ENCODE data around the gene SND1.

Gene SND1

DNA sequence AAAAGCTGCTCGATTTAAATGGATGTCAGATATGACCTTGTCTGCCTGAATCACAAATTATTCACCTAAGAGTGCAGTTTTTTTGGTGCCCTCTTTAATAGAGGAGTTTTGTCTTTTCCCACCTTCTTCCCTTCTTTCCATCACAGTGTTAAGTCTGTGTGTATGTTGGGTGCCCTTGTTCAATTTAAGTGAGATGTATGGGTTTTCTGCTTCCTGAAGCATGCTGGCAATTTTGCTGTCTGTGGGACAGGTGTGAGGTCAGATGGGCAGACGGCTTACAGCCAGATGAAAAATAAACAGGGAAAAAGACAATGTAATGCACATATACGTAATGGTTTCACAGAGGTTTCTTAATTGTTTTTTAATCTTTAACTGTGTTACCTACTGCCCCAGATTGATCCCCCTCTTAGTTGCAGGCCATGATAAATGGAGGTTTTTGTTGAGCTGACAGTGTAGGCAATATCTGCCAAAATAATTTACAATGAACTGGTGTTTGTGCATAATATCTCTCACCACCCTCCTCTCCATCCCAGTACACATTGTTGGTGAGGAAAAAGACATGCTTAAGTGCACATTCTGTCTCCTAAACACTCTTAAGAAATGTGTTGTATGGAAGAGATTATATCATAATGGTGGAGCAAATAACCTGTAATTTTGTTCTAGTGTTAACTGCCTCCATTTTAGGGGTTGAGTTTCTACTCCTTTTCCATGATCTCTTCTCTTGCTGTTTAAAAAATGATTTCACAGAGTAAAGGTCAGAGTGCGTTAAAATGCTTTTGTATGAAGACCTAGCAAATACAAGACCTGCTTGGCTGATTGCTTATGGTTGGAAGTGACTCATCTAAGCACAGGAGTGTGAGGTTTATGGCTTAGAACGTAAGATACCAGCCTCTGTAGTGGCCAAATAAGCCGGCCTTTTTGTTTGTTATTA is 255.4 kb downstream of the SND1 start:
- POLR2A ChIA-PET: no interaction called here
- DNase-seq (ENCODE audit: extremely low spot score): no peak
- TF ChIP-seq TARDBP (IDR thresholded peaks at IDR 0.05) (no peak), CTBP1 (IDR thresholded peaks at IDR 0.05; ENCODE audit: borderline replicate concordance) (no peak), NFRKB (IDR thresholded peaks at IDR 0.05) (no peak), FOXM1 (IDR thresholded peaks at IDR 0.05; ENCODE audit: borderline replicate concordance) (no peak), ELF4 (IDR thresholded peaks at IDR 0.05) (no peak), SP1 (IDR thresholded peaks at IDR 0.05) (no peak), ARNT (IDR thresholded peaks at IDR 0.05) (no peak), FOXK2 (IDR thresholded peaks at IDR 0.05) (no peak), HDGF (IDR thresholded peaks at IDR 0.05; ENCODE audit: borderline replicate concordance) (no peak), SUZ12 (IDR thresholded peaks at IDR 0.05) (no peak), LEF1 (IDR thresholded peaks at IDR 0.05; ENCODE audit: borderline replicate concordance) (no peak), ZNF384 (IDR thresholded peaks at IDR 0.05) (no peak), BHLHE40 (IDR thresholded peaks at IDR 0.05; ENCODE audit: borderline replicate concordance) (no peak), L3MBTL2 (conservative IDR thresholded peaks at IDR 0.05) (no peak), FOXA1 (IDR thresholded peaks at IDR 0.05) (no peak)
- TF ChIP-seq, protein P1, sequence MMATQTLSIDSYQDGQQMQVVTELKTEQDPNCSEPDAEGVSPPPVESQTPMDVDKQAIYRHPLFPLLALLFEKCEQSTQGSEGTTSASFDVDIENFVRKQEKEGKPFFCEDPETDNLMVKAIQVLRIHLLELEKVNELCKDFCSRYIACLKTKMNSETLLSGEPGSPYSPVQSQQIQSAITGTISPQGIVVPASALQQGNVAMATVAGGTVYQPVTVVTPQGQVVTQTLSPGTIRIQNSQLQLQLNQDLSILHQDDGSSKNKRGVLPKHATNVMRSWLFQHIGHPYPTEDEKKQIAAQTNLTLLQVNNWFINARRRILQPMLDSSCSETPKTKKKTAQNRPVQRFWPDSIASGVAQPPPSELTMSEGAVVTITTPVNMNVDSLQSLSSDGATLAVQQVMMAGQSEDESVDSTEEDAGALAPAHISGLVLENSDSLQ (IDR thresholded peaks at IDR 0.05): no peak
- CTCF ChIA-PET: no interaction called here

DNA sequence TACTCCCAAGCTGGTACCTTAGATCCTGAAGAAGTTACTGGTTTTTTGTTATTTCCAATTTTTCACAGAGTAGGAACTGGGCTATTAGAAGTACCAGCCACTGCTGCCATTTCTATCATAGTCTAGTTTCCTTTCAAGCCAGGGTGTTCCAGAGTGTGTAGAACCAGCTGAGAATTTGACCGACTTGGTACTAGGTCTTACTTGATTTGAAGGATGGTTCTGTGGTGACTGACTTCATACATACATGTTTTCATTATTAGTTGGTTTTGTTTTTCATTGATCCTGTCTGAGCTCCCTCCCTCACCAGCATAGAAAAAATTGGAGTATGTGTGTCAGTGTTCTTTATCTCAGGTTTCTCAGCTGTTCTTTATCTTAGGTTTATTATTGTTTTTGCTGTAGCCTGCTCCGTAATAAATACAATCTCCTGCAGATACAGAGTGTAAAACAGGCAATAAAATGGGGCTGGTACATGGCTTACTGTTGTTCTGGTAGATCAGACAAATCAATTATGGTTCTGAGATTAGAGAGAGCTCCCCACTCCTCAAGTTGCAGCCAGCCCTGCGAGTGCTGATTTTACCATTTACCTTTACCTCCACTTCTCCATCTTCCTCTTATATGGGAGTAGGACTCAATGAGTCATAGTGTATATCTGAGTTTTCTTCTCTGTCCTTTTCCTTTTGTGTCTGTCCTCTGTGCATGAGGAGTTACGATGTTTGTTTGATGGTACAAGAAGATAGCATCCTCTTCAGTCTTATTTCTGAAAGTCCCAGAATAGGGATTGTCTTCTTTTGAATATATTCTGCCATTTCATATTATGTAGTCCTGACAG is 256.6 kb downstream of the SND1 start:
- ChIA-PET POLR2A (interaction anchor here (1.0 kb wide), 1 partner anchor 60 kb away, joined by 3 read pairs; no protein-coding TSS in a partner anchor), CTCF (interaction anchor here (0.6 kb wide), 1 partner anchor 272 kb away, joined by 3 read pairs; no protein-coding TSS in a partner anchor)
- TF ChIP-seq TARDBP (IDR thresholded peaks at IDR 0.05) (no peak), ARNT (IDR thresholded peaks at IDR 0.05) (no peak), SUZ12 (IDR thresholded peaks at IDR 0.05) (no peak), ZNF384 (IDR thresholded peaks at IDR 0.05) (peak; percentile 90)
- TF ChIP-seq, protein P1 (IDR thresholded peaks at IDR 0.05): 0 out of 2 replicates have a peak, but pooled peaks have one; percentile 6
- DNase-seq (ENCODE audit: extremely low spot score): peak; percentile 12

DNA sequence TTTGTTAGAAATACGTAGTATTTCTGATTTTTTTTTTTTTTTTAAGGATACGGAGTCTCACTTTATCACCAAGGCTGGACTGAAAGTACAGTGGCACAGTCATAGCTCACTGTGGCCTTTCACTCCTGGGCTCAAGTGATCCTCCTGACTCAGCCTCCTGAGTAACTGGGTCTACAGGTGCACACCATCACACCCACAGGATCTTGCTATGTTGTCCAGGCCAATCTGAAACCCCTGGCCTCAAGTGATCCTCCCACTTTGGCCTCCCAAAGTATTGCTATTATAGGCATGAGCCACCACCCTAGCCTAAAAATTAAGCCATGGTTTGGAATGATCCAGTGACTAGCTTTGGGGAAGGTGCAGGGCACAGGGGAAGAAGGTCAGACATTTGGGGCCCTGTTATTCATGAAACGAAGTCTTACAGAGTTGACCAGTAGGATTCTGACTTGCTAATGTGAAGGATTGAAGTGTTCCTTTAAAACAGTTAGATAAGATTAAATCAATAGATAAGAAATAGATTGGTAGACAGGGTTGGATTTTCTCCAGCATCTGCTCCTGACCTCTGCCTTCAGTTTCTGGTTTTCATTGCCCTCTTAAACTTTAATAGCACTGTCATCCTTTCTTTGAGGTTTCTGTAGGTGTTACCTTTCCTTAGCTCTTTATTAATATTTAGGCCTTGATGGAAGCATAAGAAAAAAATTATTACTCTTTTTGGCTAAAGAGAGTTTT is 257.6 kb downstream of the SND1 start:
- DNase-seq (ENCODE audit: extremely low spot score): no peak
- POLR2A ChIA-PET: interaction anchor here (1.0 kb wide), 1 partner anchor 61 kb away, joined by 3 read pairs; no protein-coding TSS in a partner anchor
- TF ChIP-seq ZNF384 (IDR thresholded peaks at IDR 0.05): no peak
- TF ChIP-seq SUZ12 (IDR thresholded peaks at IDR 0.05): no peak
- no peak for TF ChIP-seq LEF1 (IDR thresholded peaks at IDR 0.05; ENCODE audit: borderline replicate concordance)
- TF ChIP-seq CTBP1 (IDR thresholded peaks at IDR 0.05; ENCODE audit: borderline replicate concordance): no peak
- CTCF ChIA-PET: interaction anchor here (0.6 kb wide), 1 partner anchor 273 kb away, joined by 3 read pairs; no protein-coding TSS in a partner anchor

DNA sequence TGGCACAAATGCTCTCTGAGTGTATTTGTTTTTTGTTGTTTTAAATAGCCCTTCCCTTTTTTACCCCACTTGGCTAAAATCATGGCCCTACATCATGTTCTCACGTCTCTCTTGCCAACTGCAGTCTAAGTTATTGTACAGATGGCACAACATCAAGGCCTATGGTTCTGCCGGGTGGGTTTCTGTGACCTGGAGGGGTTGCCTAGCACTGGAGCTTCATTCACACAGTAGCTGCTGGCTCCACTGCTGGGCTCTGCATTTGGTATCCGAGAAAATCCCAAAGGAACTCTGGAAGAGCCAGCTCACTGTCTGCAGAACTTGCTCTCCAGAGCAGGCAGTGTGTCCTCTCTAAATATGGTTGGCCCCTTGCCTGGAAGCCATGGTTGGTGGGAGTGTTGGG is 258.7 kb downstream of the SND1 start:
- POLR2A ChIA-PET: no interaction called here
- CTCF ChIA-PET: no interaction called here
- no peak for TF ChIP-seq SP1 (IDR thresholded peaks at IDR 0.05)
- TF ChIP-seq LEF1 (IDR thresholded peaks at IDR 0.05; ENCODE audit: borderline replicate concordance): no peak
- TF ChIP-seq BHLHE40 (IDR thresholded peaks at IDR 0.05; ENCODE audit: borderline replicate concordance): no peak
- TF ChIP-seq ELF4 (IDR thresholded peaks at IDR 0.05): no peak
- TF ChIP-seq HDGF (IDR thresholded peaks at IDR 0.05; ENCODE audit: borderline replicate concordance): no peak
- no peak for TF ChIP-seq TARDBP (IDR thresholded peaks at IDR 0.05)
- TF ChIP-seq FOXM1 (IDR thresholded peaks at IDR 0.05; ENCODE audit: borderline replicate concordance): no peak
- TF ChIP-seq ZNF384 (IDR thresholded peaks at IDR 0.05): no peak
- no peak for TF ChIP-seq NFRKB (IDR thresholded peaks at IDR 0.05)
- TF ChIP-seq, protein P1 (IDR thresholded peaks at IDR 0.05): no peak
- no peak for TF ChIP-seq ARNT (IDR thresholded peaks at IDR 0.05)
- TF ChIP-seq FOXK2 (IDR thresholded peaks at IDR 0.05): no peak
- no peak for TF ChIP-seq CTBP1 (IDR thresholded peaks at IDR 0.05; ENCODE audit: borderline replicate concordance)
- no peak for TF ChIP-seq SUZ12 (IDR thresholded peaks at IDR 0.05)
- no peak for TF ChIP-seq FOXA1 (IDR thresholded peaks at IDR 0.05)
- TF ChIP-seq L3MBTL2 (conservative IDR thresholded peaks at IDR 0.05): no peak
- DNase-seq (ENCODE audit: extremely low spot score): no peak

DNA sequence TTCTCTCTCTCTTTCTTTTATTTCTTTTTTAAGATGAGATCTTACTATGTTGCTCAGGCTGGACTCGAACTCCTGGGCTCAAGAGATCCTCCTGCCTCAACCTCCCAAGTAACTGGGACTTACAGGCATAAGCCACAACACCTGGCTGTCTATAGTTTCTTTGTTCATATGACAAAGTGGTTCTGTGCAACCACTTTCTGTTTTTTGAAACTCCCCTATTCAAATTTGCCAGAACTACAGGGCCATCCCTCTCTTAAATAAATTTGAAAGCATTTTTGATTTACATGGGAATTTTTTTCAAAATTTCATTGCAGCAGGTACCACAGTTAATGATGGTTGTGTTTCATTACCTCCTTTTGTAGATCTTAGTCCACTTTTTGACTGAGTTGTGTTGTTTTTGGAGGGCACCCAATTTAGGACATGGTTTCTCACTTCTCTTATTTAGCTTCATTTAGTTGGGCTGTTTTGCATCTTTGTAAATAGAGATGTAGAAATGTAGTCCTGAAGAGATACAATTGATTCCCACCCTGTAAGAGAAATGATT is 260.0 kb downstream of the SND1 start:
- POLR2A ChIA-PET: interaction anchor here (0.6 kb wide), 1 partner anchor 39 kb away, joined by 3 read pairs; no protein-coding TSS in a partner anchor
- no peak for DNase-seq (ENCODE audit: extremely low spot score)
- TF ChIP-seq FOXA1 (IDR thresholded peaks at IDR 0.05) (no peak), SP1 (IDR thresholded peaks at IDR 0.05) (no peak), LEF1 (IDR thresholded peaks at IDR 0.05; ENCODE audit: borderline replicate concordance) (no peak), CTBP1 (IDR thresholded peaks at IDR 0.05; ENCODE audit: borderline replicate concordance) (no peak), ARNT (IDR thresholded peaks at IDR 0.05) (no peak), SUZ12 (IDR thresholded peaks at IDR 0.05) (no peak), L3MBTL2 (conservative IDR thresholded peaks at IDR 0.05) (no peak), NFRKB (IDR thresholded peaks at IDR 0.05) (no peak), HDGF (IDR thresholded peaks at IDR 0.05; ENCODE audit: borderline replicate concordance) (no peak), ELF4 (IDR thresholded peaks at IDR 0.05) (no peak), FOXM1 (IDR thresholded peaks at IDR 0.05; ENCODE audit: borderline replicate concordance) (no peak), ZNF384 (IDR thresholded peaks at IDR 0.05) (no peak), BHLHE40 (IDR thresholded peaks at IDR 0.05; ENCODE audit: borderline replicate concordance) (no peak), TARDBP (IDR thresholded peaks at IDR 0.05) (no peak), FOXK2 (IDR thresholded peaks at IDR 0.05) (no peak)
- TF ChIP-seq, protein P1 (IDR thresholded peaks at IDR 0.05): no peak
- CTCF ChIA-PET: no interaction called here
